HG03457 (cell line): ENCODE measurements around the gene NTN4.
A peak's percentile ranks its signal among the peaks of the same experiment; 100 is the strongest.
"Not testable (repeated sequence)": the region's sequence is repeated elsewhere in the genome, so short reads cannot be mapped to it uniquely, and the experiment has no call there.

Experiments
- ATAC-seq: cut with Tn5 transposase; IDR thresholded peaks from one replicate; pipeline ENCODE4 v1.9.1; 2021; ENCODE audit warnings: moderate number of reproducible peaks; ENCODE audit not compliant: unreplicated experiment

Gene NTN4

DNA sequence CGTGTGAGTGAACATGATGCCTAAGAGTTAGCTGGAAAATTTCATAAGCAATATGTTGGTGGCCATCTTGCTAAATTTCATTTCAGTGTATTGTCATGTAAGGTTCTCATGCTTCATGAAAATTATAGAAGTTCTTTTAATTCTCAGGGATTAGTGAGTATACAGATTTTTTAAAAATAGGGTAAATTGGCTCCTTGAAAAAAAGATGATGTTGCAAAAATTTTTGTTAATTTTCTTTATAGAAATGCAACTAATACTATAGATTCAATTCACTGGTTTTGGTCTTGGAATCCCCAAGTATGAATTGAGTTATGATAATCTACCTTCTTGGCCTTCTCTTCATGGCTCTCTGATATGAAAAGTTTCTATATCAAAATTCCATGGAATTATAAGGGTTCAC is 75.4 kb downstream of the NTN4 start:
- ATAC-seq, result no peak

DNA sequence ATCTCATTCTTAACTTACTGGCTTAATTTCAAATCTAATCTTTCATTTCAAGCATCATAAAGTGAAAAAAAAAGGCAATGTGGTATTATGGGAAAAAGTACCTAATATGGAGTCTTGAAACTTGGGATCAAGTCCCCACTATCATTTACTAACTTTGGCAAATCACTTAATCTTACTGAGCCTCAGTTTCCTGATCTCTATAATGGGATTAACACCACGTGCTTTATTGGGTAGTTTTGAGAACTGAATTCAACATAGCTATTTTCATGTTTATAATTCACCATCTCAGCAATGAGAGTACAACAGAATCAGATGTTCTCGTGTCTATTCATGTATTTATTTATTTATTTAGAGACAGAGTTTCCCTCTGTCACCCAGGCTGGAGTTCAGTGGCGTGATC is 78.3 kb downstream of the NTN4 start:
- no peak for ATAC-seq

DNA sequence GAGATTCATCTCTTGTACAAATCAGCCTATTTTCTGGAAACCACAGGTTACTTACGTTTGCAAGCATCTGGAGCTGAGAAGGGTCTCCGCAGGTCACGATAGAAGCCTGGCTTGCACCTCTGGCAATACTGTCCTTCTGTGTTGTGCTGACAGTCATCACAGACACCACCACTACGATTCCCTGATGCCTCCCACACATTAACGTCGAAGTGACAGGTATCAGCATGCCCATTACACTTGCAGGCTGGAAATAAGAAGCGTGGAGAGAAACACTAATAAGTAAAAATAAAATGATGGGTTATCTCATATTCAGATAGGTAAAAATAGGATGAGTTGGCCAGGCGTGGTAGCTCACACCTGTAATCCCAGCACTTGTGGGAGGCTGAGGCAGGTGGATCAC is 80.2 kb downstream of the NTN4 start:
- no peak for ATAC-seq

DNA sequence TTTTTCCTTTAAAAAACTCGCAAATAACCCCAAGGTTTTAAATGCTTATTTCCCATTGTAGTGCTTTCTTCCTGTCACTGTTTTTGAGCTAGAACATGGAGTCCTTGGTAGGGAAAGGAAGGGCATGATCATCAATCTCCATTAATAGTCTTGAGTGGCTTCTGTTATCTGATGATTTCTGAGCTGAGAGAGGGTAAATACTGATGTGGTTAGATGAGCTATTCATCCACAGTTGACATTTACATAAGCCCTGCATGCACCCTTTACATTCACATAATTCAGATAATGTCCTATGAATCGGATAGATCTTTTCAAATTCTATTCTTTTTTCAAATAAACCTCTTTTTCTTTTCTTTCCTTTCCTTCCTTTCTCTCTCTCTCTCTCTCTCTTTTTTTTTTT is 81.4 kb downstream of the NTN4 start:
- ATAC-seq, result no peak

DNA sequence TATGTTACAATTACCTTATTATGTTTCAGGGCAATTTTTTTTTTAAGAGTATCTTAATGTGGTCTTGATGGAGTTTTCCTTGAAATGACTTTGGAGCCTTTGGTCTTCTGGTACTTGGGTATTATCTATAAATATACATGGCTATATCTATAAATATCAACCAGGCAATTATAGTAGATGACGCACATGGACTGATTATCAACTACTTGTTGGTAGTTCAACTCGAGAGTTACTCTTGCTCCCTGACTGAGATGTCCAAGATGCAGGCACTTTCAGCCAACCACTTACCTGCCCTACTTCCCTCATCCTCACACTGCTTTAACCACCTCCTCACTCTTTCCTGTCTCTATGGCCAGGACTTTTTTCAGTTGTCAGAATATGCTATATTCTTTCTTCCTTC is 85.4 kb downstream of the NTN4 start:
- no peak for ATAC-seq

DNA sequence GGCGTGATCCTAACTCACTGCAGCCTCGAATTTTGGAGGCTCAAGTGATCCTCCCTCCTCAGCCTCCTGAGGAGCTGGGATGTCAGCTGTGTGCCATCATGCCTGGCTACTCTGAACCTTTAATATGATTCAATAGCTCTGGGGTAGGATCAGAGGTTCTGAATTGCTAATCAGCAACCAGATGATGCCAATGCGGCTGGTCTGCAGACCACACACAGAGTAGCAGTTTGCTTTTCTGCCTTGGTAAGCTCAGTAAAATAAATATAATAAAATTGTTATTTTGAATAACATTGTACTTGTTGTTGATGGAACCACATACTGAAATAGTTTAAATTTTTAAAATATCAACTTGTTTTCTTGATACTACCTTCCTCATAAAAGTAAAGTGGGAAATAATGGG is 86.6 kb downstream of the NTN4 start:
- ATAC-seq, result no peak

DNA sequence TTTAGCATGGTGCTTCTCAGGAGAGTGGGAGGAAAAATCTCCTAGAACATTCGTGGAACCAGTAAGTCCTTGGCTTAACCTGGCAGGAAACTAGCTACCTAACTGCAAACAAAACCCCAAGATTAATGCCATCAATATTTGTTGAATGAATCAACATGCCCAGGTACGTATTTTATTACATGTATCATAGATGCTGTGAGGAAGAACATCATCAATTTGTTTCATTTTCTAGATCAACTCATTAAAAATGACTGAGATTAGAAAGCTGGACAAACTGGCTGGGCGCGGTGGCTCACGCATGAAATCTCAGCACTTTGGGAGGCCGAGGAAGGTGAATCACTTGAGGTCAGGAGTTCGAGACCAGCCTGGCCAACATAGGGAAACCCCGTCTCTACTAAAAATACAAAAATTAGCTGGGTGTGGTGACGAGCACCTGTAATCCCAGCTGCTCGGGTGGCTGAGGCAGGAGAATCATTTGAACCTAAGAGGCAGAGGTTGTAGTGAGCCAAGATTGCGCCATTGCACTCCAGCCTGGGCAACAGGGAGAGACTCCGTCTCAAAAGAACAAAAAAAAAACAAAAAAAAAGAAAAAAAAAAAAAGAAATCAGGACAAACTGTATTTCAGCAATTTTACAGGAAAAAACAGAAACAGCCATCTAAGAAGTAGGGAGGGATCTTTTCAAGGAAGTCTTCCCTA is 88.7 kb downstream of the NTN4 start:
- ATAC-seq, result no peak

DNA sequence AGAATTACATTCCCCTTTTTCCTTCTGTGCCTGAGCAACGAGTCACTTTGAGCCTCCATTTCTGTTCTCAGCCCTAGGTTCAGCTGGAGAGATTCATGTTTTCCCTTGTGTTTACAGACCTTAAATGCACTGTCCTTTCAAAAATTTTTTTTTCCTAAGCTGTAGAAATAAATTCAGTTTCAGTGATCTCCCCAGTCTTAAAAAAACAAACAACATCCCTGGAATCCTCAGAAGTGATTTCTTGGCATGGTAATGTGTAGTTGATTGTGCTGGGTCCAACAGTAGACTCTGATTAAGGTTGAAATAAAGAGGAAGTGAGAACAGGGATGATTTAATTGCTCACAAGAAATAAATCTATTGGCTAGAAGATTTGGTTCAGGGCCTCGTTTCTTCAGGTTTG is 89.3 kb downstream of the NTN4 start:
- no peak for ATAC-seq

DNA sequence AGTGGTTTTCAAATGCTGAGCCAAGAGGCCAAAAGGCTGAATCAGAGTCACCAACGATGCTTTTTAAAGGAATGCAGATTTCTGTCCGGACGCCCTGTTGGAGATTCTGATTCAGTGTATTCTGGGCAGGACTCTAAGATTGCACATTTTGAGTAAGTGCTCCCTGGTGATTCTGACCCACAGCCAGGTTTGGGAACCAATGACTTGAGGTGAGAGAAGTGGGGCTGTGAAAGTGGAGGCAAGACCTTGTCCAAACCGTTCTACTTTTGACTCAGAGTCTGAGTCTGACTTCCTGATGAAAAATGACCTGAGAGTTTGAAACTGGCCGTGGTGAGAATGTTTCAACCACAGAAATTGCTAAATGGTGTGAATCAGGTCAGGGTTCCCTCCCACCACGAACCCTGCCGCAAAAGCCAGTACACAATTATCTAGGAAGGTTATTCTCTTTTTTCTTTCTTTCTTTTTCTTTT is 90.2 kb downstream of the NTN4 start:
- ATAC-seq, result peak; percentile 93

DNA sequence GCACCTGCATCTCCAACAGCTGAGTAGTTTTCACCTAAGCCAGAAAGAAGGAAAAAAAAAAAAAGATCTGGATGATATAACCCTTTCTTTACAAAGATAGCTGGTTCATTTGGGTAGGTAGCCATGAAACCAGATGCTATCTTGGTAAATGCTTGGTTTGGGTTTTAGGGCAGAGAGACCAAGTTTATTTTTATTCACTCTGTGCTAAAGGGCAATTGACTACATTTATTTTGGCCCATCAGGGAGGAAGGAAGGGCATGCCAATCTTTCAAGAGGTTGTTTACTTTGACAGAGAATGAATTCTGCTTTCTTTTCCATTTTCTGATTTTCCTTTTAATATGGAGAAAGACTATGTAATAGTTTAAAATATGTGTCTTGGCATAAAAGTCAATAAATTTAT is 91.0 kb downstream of the NTN4 start:
- ATAC-seq, result no peak

DNA sequence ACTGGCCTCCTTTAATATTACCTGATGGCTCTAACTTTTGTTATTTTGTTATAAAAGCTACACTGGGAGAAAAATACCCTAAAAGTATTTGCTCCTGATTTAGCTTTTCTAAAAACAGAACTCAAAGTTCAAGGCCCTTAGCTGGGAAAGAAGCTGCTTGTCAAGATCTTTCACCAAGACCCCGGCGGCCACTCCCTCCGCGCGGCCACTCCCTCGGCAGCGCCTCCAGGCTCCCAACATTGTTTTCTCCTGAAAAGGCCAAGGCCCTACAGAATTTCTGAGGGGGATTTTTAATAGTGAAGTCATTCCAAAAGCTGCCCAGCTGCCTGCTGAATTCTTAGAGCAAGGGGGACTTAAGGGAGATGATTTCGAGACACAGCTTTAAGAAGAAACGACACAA is 96.4 kb downstream of the NTN4 start:
- ATAC-seq, result no peak

DNA sequence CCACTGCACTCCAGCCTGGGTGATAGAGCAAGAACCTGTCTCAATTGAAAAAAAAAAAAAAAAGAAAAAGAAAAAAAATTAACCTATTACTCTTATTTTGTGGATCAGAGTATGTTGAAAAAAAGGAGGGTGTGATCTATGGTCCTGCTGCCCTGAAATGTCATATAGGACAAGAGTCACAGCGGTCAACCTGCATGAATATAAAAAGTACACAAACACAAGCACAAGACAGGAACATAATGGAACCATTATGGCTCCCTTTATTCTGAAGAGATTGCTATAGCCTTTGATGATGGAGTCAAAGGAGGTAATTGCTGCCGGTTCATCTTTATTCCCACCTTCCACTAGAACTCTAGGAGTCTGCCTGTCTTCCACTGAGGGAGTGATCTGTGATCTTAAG is 96.9 kb downstream of the NTN4 start:
- no peak for ATAC-seq

DNA sequence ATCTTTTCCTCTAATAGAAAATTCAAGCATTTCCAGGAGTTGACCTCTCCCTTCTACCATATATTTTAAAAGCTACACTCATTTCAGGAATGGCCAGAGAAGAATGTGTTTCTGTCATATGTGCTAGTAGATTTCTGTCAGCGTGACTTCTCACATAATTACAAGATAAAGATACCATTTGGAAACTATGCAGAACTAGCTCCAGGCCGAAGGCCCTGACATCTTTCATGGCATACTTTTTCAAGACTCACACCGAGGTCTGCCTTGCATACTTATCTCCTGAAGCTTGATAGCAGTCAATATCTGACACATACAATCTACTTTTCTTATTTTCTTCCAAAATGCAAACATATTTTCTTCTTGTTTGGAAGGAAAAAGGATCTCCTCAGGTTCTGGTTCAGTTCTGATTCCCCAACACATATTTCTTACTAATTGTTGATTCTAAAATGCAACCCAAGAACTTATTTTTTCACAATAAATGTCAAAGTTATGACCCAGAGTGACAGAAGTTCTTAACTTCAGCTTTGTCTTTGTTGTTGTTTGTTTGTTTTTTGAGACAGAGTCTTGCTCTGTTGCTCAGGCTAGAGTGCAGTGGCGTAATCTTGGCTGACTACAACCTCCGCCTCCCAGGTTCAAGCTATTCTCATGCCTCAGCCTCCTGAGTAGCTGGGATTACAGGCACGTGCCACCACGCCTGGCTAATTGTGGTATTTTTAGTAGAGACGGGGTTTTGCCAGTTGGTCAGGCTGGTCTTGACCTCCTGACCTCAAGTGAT is 99.5 kb downstream of the NTN4 start:
- no peak for ATAC-seq

DNA sequence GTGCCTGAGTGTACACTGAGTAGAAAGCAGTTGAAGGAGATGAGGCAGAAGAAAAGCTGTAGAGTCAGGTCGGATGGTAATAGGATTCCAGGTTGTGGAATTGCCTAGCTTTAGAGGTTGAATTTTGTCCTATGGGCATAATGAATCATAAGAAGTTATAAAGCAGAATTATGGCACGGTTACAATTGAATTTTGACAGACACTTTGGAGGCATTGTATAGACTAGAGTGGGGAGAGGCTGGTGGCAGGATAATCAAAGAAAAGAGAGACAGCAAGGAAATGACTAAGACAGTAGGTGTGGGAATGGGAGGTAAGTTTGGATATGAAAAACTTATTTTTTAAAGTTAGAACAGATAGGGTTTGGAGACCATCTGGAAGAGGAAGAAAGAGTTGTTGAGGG is 102.6 kb downstream of the NTN4 start:
- no peak for ATAC-seq

DNA sequence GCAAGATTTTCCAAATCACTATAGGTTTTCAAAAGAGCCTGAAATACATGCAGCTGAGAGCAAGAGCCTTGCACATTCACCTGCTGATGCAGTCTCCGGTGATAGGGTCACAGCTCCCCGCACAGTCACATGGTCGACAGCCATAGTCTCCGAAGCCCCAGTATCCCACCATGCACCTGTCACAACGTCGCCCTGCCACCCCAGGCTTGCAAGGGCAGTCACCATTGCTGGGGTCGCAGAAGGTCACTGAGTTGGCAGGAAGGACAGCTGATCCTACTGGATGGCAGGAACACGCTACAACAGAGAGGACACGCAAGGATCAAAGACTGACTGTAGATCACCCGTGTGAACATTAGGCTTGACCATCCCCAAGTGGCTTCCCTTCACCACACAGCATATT is 107.1 kb downstream of the NTN4 start:
- no peak for ATAC-seq

DNA sequence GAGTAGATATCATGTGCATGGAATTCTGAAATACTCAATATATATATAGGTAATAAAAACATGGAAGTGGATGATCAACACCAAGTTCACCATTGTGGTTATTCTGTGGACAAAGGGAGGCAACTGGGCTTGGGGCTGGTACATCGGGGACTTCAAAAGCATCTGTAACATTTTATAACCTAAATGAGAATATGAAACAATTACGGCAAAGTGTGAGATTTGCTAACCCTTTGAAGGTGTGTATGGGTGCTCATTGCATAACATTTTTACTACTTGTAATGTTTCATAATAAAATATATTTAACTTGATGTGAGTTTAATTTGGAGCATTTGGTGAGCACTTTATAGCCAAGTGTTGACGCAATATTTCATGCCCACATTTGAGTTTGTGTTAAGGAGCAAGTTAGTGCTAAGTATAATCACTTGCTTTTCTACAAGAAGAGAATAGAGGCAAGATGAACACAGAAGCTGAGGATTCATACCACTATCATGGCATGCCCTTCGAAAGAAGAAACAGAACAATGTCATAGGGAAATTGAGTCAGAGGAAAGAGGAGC is 109.3 kb downstream of the NTN4 start:
- no peak for ATAC-seq

DNA sequence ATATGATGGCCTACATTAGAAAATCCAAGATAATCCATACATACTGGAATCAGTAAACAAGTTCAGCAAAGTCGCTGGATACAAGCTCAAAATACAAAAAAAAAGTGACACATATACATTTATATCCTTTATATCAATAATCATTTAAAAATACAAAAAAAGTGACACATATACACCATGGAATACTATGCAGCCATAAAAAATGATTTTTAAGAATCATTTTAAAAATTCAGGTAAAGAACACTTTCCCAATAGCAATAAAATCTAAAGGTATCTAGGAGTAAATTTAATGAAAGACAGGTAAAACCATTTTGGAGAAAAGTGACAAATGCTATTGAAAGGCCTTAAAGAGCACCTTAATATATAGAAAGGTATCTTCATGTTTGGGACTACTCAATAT is 111.9 kb downstream of the NTN4 start:
- ATAC-seq, result no peak

DNA sequence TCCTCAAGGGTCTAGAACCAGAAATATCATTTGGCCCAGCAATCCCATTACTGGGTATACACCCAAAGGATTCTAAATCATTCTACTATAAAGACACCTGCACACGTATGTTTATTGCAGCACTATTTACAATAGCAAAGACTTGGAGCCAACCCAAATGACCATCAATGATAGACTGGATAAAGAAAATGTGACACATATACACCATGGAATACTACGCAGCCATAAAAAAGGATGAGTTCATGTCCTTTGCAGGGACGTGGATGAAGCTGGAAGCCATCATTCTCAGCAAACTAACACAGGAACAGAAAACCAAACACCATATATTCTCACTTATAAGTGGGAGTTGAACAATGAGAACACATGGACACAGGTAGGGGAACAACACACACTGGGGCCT is 112.8 kb downstream of the NTN4 start:
- ATAC-seq, result not testable (repeated sequence)

DNA sequence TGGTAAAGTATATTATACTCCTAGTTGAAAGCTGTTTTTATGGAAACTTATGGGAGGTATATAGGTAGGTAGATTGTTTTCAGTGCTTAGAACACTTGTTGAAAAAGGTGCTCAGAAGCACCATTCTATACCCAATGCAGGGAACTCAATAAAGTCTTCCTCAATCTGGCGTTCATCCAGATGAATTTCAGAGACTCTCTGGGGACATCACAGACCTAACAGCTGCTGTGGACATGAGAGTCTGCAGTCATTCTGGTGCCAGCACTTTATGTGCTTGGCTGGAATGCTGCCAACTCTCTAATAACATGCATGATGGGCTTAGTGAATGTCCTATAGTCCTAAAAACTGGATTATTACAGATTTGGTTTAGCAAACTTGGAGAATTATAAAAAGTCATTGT is 115.9 kb downstream of the NTN4 start:
- no peak for ATAC-seq

DNA sequence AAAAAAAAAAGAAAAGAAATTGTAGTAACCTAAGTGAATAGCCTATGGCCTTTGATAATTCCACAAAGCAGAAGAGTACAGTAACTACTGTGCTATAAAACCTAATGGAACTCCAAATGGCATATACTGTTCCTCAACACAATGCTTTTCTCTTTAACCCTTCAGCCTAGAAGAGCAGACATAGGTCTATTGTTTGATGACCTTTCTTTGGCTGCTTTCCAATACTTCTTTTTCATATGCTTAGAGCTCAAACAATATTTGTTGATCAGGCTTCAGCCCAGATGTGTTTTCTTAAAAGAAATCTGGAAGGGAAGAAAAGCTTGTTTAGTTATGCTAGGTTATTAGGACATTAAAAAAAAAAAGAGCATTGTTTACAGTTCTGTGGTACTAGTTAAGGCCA is 116.4 kb downstream of the NTN4 start:
- ATAC-seq, result no peak

DNA sequence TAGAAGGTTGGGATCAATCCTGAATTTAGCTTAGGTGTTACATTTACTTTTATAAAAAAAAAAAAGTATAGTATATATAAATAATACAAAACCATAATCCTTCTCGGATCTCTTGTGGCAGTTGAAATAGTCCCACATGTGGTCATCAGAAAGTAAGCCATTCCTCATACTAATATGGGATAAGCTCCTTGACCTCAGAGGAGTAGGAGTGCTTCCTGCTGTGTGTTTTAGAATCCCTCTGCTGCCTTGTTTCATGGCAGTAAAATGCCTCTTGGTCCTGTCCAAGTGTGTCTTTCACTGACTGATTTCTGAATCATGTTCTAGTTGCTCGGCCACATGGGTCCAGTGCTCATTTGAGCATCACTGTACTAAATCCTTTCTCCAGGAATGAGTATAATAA is 117.0 kb downstream of the NTN4 start:
- no peak for ATAC-seq

DNA sequence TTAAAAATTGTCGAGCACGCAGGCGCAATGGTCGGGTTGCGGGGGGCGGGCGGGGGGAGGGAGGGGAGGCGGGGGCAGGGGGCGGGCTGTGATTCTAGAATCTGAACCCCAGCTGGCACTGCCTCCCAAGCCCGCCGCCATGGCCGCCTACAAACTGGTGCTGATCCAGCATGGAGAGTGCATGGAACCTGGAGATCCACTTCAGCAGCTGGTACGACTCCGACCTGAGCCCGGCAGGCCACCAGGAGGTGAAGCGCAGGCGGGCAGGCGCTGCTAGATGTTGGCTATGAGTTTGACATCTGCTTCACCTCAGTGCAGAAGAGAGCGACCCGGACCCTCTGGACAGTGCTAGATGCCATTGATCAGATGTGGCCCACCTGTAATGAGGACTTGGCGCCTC is 118.4 kb downstream of the NTN4 start:
- ATAC-seq, result no peak
